NCI-H82 treated with DMSO at 0.1 percent for 48 hours (cell line): ENCODE measurements around the gene MCEMP1.
A peak's percentile ranks its signal among the peaks of the same experiment; 100 is the strongest.

Experiments
- DNase-seq: peaks from one replicate; lab custom pipeline; 2025; ENCODE audit not compliant: unreplicated experiment; lab: John Stamatoyannopoulos, UW

Gene MCEMP1, protein sequence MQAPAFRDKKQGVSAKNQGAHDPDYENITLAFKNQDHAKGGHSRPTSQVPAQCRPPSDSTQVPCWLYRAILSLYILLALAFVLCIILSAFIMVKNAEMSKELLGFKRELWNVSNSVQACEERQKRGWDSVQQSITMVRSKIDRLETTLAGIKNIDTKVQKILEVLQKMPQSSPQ

DNA sequence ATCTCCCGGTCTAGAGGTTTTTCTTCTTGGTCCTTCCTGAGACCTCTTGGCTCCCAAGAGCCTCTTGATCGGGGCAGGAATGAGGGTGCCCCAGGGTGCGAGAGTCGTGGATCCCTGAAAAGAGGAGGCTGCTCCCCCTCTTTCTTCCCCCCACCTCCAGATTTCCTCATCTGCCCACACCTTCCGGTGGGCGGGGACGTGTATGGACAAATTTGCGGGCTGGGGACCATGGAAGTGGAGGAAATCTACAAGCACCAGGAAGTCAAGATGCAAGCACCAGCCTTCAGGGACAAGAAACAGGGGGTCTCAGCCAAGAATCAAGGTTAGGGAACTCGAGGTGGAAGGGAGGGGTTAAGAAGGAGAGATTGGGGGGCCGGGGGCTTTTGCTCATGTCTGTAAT, at the start of gene MCEMP1:
MCEMP1 (plus strand) TSS at position 237 of the 400 bp plus-strand sequence; CDS start at position 268, 31 bp downstream.
- no peak for DNase-seq

DNA sequence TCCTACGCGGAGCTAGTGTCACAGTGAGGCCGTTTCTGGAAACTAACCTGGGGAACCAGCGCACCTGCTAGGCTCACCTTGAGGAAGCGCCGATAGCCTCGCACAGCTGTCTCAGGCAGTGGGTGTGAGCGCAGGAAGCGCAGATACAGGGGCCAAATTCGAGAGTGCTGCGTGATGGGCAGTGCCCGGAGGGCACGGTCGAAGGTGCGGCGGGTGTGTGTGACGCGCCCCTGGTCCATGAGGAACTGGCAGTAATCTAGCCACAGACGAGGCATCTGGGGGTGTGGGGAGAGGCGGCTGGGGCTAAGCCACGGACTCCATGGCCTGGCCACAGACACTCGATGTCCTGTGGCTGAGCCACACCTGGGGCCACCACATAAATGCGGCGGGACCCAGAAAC, 49.7 kb upstream of the MCEMP1 start:
- DNase-seq, result no peak

DNA sequence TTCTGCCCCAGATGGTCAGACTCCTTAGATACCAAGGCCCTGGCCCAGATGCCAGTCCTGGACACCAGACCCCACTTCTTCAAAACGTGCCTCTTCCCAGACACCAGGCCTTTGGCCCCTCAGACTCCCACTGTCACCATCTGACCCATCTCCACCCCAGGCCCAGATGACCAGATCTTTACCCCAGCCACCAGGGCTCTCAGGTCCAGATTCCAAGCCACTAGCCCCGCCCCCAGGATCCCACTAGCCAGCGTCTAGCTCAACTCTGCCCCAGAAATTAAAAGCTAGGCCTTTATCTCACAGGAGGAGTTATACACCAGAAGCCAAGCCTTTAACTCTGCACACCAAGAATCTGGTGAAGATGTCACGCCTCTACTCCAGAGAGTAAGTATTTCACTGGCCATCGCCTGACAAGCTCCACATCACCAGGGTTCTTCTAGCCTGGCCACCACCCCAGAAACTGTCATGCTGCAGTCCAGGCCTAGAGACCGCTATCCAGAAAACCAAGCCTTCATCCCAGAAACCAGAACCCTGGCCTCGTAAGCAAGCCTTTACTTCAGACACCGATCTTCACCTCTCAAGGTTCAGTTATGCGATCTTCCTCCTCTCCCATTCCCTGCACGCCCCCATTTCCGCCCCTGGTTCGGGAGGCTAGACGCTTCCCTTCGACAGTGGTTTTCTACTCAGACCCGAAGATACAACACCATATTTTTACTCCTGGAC, 48.1 kb upstream of the MCEMP1 start:
- DNase-seq, result no peak

DNA sequence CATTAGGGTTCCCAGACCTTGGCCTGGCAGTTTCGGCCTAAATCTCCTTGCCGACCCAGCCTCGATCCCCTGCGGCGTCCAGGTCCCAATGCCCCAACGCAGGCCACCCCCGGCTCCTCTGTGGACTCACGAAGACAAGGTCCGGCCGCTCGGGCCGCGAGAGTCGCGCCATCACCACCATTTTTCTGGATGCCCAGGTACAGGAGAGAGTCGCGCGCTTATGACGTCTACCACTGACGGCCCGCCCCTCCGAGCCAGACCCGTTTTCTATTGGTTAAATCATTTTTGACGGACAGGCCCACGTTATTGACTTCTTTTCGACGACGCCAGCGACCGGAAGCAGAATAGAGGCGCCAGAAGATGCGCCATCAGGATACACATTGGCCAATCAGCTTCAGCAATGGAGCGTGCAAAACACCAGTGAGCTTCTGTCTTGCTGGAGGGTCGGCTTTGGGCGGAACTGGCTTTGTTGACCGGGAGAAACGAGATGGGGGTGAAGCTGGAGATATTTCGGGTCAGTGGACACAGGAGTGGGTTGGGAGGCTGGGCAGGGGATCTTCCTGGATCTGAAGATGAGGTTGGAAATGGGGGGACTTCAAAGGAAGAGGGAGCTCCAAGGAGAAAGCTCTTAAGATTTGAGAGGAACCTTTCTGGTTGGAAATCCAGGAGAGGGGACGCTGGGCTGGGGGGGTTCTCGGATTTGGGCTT, 47.4 kb upstream of the MCEMP1 start, which contains the start of the genes PET100 and XAB2:
PET100 (plus strand) TSS at position 447 of the 708 bp plus-strand sequence; CDS start at position 488, 41 bp downstream.
XAB2 (minus strand) TSS at position 199 of the 708 bp plus-strand sequence; CDS start at position 181, 18 bp downstream.
- peak; percentile 96 for DNase-seq

DNA sequence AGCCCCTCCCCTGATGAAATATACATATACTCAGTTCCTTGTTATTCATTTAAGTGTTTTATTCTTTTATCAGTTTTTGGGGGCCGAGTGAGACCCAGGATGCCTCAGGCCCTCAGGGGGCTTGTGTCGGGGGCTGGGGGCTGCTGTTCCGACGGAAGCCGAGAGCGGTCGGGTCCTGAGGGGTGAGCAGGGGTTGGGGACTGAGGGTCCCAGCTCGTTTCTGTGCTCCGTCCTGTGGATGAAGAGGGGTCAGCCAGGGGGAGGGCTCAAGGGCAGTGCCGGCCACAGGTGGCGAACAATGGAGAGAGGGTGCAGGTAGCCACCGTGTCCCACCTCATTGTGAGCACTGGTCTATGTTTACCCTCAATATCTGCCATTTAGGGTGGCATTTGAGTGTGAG, 45.3 kb upstream of the MCEMP1 start:
- no peak for DNase-seq

DNA sequence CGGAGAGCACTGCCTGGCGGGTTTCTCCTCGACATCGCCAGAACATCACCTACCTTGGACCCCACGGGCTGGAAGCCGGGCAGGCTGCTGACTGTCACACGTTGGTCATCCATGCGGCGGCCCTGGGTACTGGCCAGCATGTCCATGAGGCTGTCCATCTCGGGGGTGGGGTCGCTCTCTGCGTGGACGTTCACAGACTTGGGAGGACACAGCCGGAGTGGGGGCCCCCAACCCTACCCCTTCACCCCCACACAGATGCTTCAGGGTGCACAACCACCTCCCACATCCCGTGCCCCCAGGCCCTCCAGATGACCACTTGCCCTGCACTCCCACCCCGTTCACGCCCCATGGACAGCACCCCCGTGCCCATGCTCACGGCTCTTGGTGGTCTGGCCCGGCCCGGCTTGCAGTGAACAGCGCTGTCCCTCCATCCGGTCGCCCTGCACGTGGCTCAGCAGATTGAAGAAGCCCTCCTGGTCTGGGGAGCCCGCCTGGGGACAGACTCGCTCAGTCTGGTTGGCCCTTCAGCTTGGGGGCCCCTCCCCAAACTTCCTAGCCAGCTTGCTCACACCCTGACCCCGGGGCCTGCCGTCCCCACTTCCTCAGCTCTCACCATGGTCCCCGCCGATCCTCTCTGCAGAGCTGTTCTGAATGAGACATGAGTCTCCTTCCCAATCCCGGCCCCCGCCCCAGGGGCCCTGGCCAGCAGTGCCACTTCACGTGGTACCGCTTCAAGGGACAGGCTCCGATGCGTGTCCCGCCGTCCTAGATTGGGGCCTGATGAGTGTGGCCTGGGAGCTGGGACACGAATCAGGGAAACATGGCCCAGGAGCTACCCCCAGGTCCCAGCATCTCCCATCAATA, 44.3 kb upstream of the MCEMP1 start:
- no peak for DNase-seq

DNA sequence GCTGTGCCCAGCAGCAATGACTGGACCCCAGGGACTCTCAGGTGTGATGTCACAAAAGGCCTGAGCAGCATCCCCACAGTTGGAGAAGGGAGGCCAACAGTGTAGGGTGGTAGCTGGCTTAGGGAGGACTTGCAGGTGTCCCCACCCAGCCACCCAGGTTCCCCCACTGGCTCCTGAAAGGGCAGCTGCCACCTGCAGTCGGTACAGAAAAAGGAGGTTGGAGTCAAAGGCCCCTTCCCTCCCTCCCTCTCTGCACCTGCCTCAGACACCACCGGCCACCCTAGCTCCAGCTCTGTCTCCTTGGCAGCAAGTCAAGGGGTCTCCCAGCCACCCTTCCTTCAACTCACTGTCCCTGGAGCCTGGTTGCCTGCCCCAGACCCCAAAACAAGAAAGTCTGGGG, 43.2 kb upstream of the MCEMP1 start, which contains the start of gene PCP2:
PCP2 (minus strand) TSS at position 22 of the 400 bp plus-strand sequence. CDS start 262 bp downstream, outside the sequence.
- DNase-seq, result no peak

DNA sequence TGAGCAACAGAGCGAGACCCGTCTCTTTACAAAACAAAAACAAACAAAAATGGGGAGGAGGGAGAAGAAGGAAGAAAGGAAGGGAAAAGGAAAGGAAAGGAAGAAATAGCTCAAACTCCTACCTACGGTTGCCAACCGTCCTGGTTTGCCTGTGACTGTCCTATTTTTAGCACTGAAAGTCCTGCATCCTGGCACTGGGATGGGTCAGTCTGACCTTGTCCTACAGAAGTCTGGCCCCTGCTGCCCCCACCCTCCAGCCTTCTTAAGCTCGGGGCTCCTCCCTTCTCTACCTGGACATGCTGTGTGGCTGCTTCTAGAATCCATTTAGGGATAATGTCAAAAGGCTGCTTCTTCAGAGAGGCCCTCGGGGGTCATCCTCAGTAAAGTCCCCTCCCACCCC, 41.2 kb upstream of the MCEMP1 start:
- no peak for DNase-seq

DNA sequence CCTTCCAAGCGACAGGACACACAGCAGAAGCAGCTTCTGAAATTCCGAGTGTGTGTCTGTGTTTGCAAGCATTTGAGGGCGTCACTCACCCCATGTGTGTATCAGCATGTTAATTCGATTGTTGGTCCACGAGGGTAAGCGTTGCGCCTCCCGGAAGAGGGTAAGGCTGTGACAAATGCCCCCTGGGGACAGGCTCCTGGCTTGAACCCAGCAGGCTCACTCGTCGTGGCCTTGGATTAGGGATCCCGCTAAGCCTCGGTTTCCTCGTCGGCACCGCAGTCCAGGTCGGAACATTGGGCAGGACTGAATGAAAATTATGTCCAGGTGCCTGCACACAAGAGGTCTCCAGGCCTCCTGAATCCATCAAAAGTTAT, 40.6 kb upstream of the MCEMP1 start:
- DNase-seq, result no peak

DNA sequence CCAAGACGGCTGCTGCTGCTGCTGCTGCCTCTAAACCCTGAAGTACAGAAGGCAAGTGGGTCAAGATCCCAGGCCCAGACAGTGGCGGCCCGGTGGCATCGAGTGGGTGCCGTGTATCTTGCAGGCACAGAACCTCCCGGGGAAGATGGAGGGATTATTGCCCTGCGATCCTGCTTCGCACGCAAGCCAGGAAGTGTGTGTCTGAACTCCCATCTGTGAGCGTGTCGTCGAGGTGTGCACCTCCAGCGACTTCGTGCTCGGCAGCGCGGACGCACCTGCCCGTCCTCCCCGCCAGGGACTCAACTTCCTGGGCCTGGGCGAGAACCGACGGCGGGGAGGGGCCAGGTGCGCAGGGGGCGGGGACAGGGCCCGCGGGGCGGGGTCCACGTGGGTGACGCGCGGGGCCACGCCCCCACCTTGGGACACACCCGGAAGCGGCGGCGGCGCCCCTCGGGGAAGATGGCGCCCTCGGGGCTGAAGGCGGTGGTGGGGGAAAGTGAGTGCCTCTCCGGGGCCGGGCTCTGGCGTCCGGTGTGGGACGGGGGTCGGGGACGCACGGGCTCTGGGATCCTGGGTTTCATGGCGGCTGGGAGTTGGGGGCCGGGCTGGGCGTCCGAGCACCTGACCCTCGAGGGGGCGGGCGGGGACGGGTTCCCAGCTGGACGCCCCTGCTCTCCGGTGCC, 40.1 kb upstream of the MCEMP1 start, which contains the start of gene STXBP2:
STXBP2 (plus strand) TSS at position 420 of the 683 bp plus-strand sequence; CDS start at position 460, 40 bp downstream.
- DNase-seq, result no peak

DNA sequence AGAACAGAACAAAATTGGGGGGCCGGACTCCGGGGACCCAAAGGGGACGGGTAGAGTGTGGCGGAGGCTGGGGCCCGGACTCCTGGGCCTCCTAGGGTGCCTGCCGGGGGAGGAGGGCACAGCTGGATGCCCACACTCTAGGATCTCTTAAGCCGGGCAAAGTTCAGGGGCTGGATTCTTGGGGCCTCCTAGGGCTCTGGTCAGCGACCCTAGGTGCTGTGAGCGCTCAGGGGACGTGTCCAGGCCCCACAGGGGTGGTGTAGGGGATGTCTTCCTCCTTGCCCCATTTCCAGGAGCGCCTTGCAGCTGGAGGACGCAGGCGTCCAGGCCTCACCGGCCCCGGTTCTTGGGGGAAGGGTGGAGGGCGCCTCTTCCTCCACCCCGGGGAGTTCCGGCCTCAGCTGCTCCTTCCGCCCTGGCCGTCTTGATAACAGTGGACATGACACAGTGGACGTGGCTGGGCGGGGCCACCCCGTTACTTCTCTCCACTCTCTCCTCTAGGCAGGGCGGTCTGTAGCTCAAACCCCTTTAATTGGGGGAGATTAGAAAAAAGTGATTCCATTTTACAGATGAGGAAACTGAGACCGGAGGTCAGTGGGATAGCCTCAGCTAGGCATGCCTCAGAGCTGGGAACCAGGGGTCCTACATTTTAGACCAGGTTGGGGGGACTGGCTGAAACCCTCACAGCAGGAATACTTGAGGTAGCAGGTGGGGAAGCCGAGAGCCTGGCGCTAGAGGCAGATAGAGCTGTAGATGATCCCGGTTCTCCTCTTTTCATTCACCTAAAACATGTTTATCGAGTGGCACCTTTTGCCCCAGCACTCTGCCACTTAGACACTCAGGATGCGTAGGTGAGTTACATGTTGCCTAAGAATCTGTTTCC, 39.3 kb upstream of the MCEMP1 start:
- no peak for DNase-seq

DNA sequence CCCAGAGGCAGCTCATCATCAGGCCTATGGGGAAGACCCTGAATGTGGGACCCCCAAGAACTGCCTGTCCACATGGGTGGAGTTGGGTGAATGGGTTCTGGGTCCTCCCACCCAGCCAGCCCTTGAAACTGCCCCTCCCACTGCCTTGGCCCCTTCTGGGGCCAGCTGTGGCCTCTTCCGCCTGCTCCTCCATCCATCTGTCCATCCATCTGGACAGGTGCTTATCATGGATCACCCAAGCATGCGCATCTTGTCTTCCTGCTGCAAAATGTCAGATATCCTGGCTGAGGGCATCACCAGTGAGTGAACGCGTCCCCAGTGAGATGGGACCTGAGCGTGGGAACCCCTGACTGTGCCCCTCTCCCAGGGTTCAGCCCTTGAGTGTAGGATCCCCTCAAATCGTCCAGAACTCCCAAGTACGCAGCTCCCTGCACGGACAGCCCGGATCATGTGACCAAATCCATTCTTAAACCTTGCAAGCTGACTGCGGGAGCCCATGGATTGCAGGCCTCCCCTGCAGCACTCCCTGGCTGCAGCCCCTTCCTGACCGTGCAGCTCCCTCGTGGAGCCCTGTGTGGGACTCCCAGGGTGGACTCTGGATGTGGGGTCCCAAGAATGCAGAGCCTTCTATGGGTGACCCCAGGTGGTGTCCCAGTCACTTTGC, 38.0 kb upstream of the MCEMP1 start:
- peak; percentile 67 for DNase-seq

DNA sequence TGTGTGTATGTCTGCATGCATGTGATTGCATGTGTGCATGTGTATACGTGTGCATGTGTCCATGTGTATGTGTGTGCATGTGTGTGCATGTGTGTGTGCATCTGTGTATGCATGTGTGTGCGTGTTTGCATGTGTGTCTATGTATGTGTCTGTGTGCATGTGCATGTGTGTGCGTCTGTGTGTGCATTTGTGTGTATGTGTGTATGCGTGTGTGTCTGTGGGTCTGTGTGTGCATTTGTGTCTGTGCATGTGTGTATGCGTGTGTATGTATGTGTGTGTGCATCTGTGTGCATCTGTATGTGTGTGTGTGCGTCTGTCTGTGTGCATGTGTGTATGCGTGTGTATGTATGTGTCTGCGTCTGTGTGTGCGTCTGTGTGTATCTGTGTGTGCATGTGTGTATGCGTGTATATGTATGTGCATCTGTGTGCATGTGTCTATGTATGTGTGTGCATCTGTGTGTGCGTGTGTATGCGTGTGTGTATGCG, 37.0 kb upstream of the MCEMP1 start:
- no peak for DNase-seq

DNA sequence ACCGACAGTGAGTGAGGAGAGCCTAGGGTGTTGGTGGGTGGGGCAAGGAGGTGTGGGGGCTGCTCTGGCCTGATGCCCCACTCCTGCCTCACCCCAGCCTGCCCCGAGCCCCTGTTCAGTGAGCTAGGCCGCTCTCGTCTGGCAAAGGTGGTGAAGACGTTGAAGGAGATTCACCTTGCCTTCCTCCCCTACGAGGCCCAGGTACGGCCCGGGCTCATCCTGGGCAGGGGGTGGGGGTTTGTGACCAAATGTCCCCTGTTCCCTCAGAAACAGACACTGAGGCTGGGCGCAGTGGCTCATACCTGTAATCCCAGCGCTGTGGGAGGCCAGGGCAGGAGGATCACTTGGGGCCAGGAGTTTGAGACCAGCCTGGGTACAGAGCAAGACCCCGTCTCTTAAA, 36.1 kb upstream of the MCEMP1 start:
- DNase-seq, result no peak

DNA sequence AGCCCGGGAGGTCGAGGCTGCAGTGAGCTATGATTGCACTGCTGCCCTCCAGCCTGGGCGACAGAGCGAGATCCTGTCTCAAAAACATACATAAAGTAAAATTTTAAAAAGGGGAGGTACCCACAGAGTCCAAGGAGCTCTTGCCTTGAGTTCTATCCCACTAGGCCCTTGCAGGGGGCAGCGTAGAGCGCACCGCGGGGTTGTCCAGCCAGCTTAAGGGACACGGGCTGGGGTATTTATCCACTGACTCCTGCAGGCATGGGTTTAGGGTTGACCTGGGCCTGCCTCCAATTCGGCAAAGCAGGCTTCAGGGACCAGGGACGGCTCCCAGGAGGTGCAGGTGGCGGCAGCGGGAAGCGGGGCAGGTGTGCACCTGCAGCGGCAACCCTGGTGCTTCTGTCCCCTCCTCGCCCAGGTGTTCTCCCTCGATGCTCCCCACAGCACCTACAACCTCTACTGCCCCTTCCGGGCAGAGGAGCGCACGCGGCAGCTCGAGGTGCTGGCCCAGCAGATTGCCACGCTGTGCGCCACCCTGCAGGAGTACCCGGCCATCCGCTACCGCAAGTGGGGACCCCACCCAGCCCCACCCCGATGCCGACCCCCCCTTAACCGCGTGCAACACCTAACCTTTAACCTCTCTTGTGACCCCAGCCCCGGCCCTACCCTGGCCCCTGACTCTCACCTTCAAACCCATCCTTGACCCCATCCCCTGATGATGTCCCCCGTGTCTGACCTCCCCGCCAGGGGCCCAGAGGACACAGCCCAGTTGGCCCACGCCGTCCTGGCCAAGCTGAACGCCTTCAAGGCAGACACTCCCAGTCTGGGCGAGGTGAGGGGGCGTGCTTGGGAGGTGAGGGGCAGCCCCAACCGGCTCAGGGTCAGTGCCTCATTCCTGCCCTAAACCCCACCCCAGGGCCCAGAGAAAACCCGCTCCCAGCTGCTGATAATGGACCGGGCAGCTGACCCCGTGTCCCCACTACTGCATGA, 35.3 kb upstream of the MCEMP1 start:
- no peak for DNase-seq

DNA sequence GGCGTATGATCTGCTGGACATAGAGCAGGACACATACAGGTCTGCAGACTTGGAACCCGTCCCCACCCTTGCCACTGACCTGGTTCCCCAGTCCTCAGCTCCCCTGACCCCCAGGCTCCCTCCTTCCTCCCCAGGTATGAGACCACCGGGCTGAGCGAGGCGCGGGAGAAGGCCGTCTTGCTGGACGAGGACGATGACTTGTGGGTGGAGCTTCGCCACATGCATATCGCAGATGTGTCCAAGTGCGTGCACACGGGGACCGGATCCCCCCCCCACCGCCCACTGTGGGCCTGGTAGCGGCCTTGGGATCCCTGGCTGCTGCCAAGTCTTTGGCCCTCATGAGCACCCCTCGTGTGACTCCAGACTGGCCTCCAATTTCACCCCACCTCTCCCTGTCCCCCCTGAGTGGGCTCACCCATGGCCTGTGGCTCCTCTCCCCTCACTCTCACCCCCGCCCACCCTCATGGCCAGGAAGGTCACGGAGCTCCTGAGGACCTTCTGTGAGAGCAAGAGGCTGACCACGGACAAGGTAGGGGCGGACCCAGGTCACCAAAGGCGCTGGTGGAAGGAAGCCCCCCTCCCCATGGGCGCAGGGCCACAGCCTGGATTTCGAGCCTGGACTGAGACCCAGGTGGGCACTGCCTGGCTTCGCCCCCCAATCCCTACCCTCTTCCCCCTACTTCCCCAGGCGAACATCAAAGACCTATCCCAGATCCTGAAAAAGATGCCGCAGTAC, 34.4 kb upstream of the MCEMP1 start:
- DNase-seq, result no peak

DNA sequence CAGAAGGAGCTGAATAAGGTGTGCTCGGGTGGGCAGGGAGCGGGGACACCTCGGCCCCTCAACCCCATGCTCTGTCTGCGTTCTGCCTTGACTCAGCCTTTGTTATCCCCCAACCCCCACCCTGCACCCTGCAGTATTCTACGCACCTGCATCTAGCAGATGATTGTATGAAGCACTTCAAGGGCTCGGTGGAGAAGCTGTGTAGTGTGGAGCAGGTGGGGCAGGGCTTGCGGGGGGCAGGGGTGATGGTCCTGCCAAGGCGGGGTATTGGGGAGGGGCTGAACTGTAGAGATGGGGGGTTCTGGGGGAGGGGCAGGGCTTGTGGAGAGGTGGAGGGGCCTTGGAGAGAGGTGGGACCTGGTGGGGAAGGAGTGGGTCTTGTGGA, 33.9 kb upstream of the MCEMP1 start:
- no peak for DNase-seq
